IMR-90 (cell line): ENCODE data around the gene VAT1. TPM values are rescaled to one million over a fixed set of nuclear protein-coding genes. Genes with fewer than 3 reads are reported as not detected.

ENCODE experiments used
- polyA plus RNA-seq, 3 experiments: library from polyadenylated mRNA; depleted of rRNA; stranded (reverse); fragments of >200 nt; gene quantifications; 2 replicates each; pipeline ENCODE4 v1.2.3, GENCODE V29; 2012; ENCODE audit warnings: low replicate concordance in 1 of 3
- total RNA-seq: library from RNA; depleted of rRNA; stranded (reverse); fragments of >200 nt; gene quantifications from 2 replicates; pipeline ENCODE4 v1.2.3, GENCODE V29; 2012; rRNA removed

VAT1 gene
- total and polyA plus RNA-seq, 2 of the 4 experiments (the other 2 are of a cell fraction): 97.3 to 101 TPM

Other genes with a start within 250 kb of the VAT1 start
- 71.3 and 78.3 TPM in 2 replicates for gene VPS25, start 248.9 kb downstream of the VAT1 start, total RNA-seq
- 127 and 130 TPM in 2 replicates for gene VPS25, start 248.9 kb downstream of the VAT1 start, polyA plus RNA-seq (2012; rRNA removed)
- 1.3 and 1.9 TPM in 2 replicates for gene WNK4, start 241.8 kb downstream of the VAT1 start, total RNA-seq
- 15.1 and 16.2 TPM in 2 replicates for gene WNK4, start 241.8 kb downstream of the VAT1 start, polyA plus RNA-seq (2012; rRNA removed)
- 50.5 and 78.1 TPM in 2 replicates for gene COA3, start 223.7 kb downstream of the VAT1 start, total RNA-seq
- 66.8 and 75.9 TPM in 2 replicates for gene COA3, start 223.7 kb downstream of the VAT1 start, polyA plus RNA-seq (2012; rRNA removed)
- not detected in 2 replicates for gene CNTD1, start 223.5 kb downstream of the VAT1 start, total RNA-seq
- not detected in 2 replicates for gene CNTD1, start 223.5 kb downstream of the VAT1 start, polyA plus RNA-seq (2012; rRNA removed)
- gene BECN1, start 198.1 kb downstream of the VAT1 start, total RNA-seq: 93.9 and 119 TPM in 2 replicates
- gene BECN1, start 198.1 kb downstream of the VAT1 start, polyA plus RNA-seq (2012; rRNA removed): 73.1 and 84.0 TPM in 2 replicates
- 72.4 and 92.2 TPM in 2 replicates for gene PSME3, start 189.0 kb downstream of the VAT1 start, total RNA-seq
- gene PSME3, start 189.0 kb downstream of the VAT1 start, polyA plus RNA-seq (2012; rRNA removed): 89.4 and 100 TPM in 2 replicates
- gene AOC2, start 177.8 kb downstream of the VAT1 start, total RNA-seq: 0.28 and 0.36 TPM in 2 replicates
- gene AOC2, start 177.8 kb downstream of the VAT1 start, polyA plus RNA-seq (2012; rRNA removed): 0.34 and 0.41 TPM in 2 replicates
- gene AOC3, start 171.2 kb downstream of the VAT1 start, total RNA-seq: under 0.01 TPM in 1 of 2 replicates, not detected in the other
- 0.10 and 0.17 TPM in 2 replicates for gene AOC3, start 171.2 kb downstream of the VAT1 start, polyA plus RNA-seq (2012; rRNA removed)
- not detected in 2 replicates for gene G6PC1, start 121.6 kb downstream of the VAT1 start, total RNA-seq
- not detected in 2 replicates for gene G6PC1, start 121.6 kb downstream of the VAT1 start, polyA plus RNA-seq (2012; rRNA removed)
- 55.0 and 58.9 TPM in 2 replicates for gene AARSD1, start 57.9 kb downstream of the VAT1 start, total RNA-seq
- 53.0 and 58.9 TPM in 2 replicates for gene AARSD1, start 57.9 kb downstream of the VAT1 start, polyA plus RNA-seq (2012; rRNA removed)
- gene PTGES3L, start 42.3 kb downstream of the VAT1 start, total RNA-seq: 1.4 and 2.2 TPM in 2 replicates
- gene PTGES3L, start 42.3 kb downstream of the VAT1 start, polyA plus RNA-seq (2012; rRNA removed): 1.7 and 2.4 TPM in 2 replicates
- 7.0 and 8.1 TPM in 2 replicates for gene RUNDC1, start 41.8 kb downstream of the VAT1 start, total RNA-seq
- gene RUNDC1, start 41.8 kb downstream of the VAT1 start, polyA plus RNA-seq (2012; rRNA removed): 7.4 and 7.9 TPM in 2 replicates
- 1,595 and 1,663 TPM in 2 replicates for gene RPL27, start 24.0 kb downstream of the VAT1 start, total RNA-seq
- gene RPL27, start 24.0 kb downstream of the VAT1 start, polyA plus RNA-seq (2012; rRNA removed): 2,806 and 4,622 TPM in 2 replicates
- gene IFI35, start 15.6 kb downstream of the VAT1 start, total RNA-seq: 13.1 and 17.0 TPM in 2 replicates
- gene IFI35, start 15.6 kb downstream of the VAT1 start, polyA plus RNA-seq (2012; rRNA removed): 15.0 and 15.8 TPM in 2 replicates
- gene RND2, start 2.8 kb upstream of the VAT1 start, total RNA-seq: 1.1 TPM in 2 replicates
- gene RND2, start 2.8 kb upstream of the VAT1 start, polyA plus RNA-seq (2012; rRNA removed): 1.8 and 1.9 TPM in 2 replicates
- gene BRCA1, start 103.0 kb upstream of the VAT1 start, total RNA-seq: 17.7 and 20.0 TPM in 2 replicates
- 8.3 and 9.5 TPM in 2 replicates for gene BRCA1, start 103.0 kb upstream of the VAT1 start, polyA plus RNA-seq (2012; rRNA removed)
- 105 and 132 TPM in 2 replicates for gene NBR1, start 148.8 kb upstream of the VAT1 start, total RNA-seq
- gene NBR1, start 148.8 kb upstream of the VAT1 start, polyA plus RNA-seq (2012; rRNA removed): 47.7 and 52.4 TPM in 2 replicates
- 1.4 and 2.2 TPM in 2 replicates for gene TMEM106A, start 189.5 kb upstream of the VAT1 start, total RNA-seq
- 7.4 and 7.5 TPM in 2 replicates for gene TMEM106A, start 189.5 kb upstream of the VAT1 start, polyA plus RNA-seq (2012; rRNA removed)
- not detected in 2 replicates for gene CCDC200, start 206.2 kb upstream of the VAT1 start, total RNA-seq
- gene CCDC200, start 206.2 kb upstream of the VAT1 start, polyA plus RNA-seq (2012; rRNA removed): not detected in 2 replicates
- gene RNU2-1, start 211.6 kb upstream of the VAT1 start, total RNA-seq: not detected in 2 replicates
- gene RNU2-1, start 211.6 kb upstream of the VAT1 start, polyA plus RNA-seq (2012; rRNA removed): not detected in 2 replicates